ENCODE measurements around the gene COMP.
A peak's percentile ranks its signal among the peaks of the same experiment; 100 is the strongest.

COMP gene

DNA sequence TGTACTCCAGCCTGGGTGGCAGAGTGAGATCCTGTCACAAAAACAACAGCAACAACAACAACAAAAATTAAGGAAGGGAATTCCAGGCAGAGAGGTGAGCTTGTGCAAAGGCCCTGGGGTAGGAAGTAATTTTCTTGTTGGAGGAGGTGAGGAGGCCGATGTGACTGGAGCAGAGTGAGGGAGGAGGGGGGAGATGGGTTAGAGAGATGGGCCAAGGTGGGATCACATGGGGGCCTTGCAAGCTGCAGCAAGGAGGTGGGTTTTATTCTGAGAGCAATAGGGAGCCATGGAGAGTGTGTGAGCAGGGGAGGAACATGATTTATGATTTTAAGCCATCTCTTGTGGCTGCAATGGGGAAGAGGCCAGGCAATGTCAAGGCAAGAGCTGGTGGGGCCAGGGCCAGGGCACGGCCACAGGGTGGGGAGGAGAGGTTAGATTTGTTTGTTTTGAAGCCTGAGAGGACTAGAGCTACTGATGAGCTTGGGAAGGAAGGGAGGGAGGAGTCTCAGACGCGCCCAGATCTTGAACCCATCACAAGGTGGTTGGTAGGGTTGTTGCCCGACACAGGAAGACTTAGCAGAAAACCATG, 12.5 kb upstream of the COMP start:
- DNase-seq (ENCODE audit: low spot score) = no peak

DNA sequence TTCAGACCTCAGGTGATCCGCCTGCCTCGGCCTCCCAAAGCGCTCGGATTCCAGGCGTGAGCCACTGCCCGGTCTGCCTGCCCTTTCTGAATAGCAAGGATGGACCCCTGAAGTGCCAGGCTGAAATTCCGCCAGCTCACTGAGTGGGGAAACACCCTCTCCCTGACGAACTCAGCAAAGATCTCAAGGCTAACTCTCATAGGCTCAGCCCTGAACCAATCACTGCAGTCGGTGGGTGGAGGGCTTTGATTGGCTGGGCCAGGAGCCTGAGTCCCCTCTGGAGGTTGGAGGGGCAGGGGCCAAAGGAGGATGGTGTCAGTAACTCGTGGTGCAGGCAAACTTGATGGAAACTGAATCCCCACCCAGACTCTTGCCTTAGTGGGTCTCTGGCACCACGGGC, 11.2 kb upstream of the COMP start:
- no peak for DNase-seq (ENCODE audit: low spot score)

- DNase-seq (ENCODE audit: low spot score) = no peak
These were observed 9.5 kb upstream of the COMP start for GRCh38 chr19:18800636-18801035.

DNA sequence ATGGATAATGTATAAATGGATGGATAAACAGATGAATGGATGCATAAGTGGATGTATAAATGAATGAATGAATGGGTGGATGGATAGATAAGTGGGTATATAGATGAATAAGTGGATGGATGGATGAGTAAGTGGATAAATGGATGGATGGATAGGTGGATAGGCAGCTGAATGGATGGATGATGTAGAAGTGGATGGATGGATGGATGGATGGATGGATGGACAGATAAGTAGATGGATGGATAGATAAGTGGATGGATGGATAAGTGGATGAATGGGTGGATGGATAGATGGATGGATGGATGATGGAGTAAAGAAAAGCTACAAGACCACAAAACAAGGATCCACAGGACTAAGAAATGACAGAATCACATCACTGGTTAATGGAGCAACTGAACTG, 9.0 kb upstream of the COMP start:
- DNase-seq (ENCODE audit: low spot score) = no peak

DNA sequence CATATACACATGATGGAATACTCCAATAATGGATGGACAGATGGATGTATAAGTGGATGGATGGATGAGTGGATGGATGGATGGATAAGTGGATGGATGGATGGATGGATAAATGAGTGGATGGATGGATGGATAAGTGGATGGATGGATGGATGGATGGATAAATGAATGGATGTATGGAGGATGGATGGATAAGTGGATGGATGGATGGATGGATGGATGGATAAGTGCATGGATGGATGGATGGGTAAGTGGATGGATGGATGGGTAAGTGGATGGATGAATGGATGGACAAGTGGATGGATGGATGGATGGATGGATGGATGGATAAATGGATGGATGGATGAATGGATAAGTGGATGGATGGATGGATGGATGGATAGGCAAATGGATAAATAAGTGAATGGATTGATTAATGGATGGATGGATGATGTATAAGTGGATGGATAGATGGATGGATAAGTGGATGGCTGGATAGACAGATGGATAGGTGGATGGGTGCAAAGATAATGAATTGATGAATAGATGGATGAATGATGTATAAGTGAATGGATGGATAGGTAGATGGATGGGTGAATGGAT, 8.4 kb upstream of the COMP start:
- DNase-seq (ENCODE audit: low spot score) = no peak

DNA sequence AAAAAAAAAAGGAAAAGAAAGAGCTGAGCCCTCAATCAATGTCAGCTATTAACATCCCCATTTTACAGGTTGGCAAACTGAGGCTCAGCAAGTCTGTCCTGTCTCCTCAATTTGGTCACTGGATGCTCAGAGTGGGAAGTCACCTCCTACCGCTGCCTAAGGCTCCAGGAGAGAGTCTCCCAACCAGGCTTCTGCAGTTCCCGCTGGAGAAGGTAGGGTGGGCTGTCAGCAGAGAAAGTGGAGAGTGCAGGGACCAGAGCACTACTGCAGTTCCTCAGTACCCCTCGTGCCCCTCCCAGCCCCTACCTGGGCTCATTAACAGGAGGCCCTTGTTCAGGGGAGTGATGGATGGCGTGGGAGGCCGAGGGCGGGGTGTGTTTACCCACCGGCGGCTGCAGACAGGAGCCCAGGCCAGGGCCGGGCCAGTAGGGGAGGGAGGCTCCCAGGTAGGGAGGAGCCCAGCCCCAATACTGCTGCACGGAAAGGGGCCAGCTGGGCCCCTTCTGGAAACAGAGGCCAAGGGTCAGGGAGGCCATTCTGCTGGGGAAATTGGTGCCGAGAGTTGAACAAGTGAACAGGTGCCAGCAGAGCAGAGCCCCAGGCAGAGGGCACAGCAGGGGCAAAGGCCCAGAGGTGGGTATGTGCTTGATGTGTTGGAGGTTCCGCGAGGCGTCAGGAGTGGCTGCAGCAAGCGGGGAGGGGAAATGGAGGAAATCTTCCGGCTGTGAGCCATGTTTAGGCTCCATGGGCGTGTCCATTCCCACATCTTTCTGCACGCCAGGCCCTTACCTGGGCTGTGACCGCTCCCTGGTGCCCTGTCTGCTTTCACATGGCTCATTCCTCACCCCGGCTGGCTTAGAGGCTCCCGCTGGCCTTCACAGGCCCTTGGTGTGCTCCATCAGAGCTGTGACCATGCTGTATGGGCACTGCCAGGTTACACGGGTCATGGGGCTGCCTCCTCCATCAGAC, 7.6 kb upstream of the COMP start:
- no peak for DNase-seq (ENCODE audit: low spot score)

DNA sequence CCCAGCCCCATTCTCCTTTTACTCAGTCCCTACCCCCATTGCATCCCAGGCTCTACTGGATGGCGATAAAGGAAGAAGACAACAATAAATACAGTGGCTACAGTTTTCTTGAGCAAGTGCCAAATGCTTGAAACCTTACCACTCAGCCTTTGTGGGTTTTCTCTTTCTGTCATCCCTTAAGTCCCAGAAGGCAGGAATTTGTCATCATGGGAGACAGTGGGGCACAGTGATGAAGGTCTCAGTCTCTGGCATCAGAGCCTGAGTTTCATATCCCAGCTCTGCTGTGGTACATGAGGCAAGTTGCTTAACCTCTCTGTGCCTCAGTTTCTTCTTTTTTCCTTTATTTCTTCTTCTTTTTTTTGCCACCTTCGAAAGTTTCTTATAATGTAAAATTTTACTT, 5.1 kb upstream of the COMP start:
- DNase-seq (ENCODE audit: low spot score) = no peak

DNA sequence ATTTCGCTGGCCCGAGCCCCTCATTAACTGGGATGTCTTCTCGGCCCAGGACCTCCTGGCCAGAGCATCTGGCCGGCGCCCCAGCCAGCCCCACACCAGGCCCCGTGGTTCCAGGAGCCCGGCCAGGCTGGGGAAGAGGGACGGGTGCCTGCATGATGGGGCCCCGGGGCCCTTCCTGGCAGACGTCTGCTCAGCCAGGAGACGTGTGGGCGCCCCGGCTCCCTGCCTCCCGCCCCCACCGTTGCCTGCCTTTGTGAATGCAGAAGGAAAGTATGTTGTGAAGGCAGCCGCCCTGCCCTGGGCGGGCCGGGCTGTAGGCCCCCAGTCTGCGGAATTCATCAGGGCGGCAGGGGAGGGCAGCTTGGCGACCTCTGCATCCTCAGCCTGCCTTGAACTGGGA, 4.4 kb upstream of the COMP start:
- DNase-seq (ENCODE audit: low spot score) = no peak

DNA sequence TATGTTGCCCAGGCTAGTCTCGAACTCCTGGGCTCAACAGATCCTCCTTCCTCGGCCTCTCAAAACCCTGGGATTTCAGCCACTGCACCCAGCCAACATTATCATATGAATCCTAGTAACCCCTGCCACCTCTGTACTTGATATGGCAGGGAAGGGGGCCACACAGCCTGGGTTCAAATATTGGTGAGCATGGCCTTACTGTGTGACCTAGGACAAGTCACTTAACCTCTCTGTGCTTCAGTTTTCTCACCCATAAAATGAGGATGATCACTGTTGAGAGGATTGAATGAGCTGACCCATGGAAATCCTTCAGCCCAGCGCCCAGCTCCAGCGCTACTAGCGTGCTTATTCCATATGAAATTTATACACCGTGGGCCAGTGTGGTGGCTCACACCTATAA, 3.6 kb upstream of the COMP start:
- no peak for DNase-seq (ENCODE audit: low spot score)

- DNase-seq (ENCODE audit: low spot score) = no peak
These were observed 2.9 kb upstream of the COMP start for GRCh38 chr19:18794029-18794313.

- DNase-seq (ENCODE audit: low spot score) = no peak
These were observed 2.3 kb upstream of the COMP start for GRCh38 chr19:18793144-18794028.

DNA sequence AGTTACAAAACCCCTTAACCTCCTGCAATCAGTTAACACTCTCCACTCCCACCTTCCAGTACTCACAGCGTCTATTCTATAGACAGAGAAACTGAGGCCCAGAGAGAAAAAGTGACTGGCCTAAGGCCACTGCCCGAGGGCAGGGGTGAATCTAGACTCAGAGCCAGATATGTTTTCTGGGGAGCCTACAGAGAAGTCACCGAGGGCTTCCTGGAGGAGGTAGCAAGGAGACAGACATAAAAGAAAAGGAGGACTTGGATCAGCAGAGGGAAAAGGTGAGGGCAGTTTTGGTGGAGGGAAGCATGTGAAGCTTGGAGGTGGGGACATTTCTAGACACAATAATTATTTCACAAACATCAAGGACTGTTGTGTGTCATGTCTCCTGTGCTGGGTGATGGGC, 1.6 kb upstream of the COMP start:
- no peak for DNase-seq (ENCODE audit: low spot score)

DNA sequence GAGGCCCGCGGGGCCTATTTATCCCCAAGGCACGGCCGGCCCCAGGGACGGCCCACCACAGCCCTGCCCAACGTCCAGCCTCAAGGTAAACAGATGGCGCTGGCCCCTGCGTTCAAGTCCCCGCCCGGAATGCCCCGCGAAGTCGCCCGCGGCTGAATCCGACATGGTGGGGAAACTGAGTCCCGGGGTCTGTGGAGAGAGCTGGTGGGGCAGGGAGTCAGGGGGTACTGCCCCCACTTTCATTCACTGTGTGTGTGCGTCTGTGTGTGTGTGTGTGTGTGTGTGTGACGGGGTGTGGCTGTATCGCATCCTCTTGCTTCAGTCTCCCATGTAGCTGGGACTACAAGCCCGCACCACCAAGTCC, 192 bp upstream of the COMP start:
- DNase-seq (ENCODE audit: low spot score) = no peak

GRCh38 chr19:18789883-18790565, 1.1 kb downstream of the COMP start:
- no peak for DNase-seq (ENCODE audit: low spot score)

DNA sequence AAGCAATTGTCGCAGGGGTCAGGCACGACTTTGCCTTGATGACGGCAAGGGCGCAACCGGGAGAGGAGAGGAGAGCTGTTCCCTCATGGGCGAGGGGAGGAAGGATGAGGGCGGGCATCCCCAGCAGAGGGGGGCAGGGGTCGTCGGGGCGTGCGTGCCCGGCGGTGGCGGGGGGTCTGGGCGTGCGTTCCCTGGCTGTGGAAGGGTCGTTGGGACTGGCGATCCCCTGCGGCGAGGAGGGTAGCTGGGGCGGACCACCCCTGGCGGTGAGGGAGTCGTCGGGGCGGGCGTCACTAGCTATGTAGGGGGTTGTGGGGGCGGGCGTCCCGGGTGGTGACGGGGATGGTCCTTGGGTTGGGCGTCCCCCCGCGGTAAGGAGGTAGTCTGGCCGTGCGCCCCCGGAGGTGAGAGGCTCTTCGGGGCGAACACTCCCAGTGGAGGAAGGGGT, 1.7 kb downstream of the COMP start:
- no peak for DNase-seq (ENCODE audit: low spot score)

DNA sequence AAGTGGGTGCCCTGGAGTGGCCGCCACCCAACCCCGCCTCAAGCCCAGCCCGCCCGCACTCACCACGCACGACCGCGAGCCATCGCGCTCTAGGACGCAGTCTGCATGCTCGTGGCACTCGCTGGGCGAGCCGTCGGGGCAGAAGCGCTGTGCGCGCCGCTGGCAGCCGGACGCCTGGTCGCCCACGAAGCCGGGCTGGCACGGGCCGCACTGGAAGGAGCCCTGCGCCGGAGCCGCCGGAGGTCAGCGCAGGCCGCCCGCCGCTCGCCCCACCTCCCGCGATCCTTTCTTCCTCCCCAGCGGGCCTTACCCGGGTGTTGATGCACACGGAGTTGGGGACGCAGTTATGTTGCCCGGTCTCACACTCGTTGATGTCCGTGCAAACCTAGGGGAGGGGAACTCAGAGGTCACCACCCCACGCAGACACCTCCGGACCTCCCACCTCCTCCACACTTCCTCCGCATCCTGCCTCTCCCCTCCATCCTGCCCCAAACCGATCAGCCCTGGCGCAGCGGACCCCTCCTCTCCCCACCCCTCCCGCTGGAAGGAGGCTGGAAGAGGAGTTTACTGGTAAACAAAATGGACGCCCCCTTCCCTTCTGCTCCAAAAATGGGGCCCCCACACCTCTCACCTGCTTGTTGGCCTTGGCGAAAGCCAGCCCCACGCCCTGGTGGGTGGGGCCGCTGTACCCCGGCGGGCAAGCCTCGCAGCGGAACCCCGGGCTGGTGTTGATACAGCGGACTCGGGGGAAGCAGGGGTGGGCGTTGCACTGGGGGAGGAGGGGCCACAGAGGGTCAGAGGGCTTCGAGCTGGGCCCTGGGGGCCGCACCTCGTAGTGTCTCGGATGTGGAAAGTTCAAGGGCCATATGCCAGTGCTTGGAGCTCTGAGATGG, 2.3 kb downstream of the COMP start:
- no peak for DNase-seq (ENCODE audit: low spot score)

GRCh38 chr19:18785179-18786124, 5.7 kb downstream of the COMP start:
- DNase-seq (ENCODE audit: low spot score) = peak; percentile 88

GRCh38 chr19:18784786-18785120, 6.4 kb downstream of the COMP start:
- no peak for DNase-seq (ENCODE audit: low spot score)

DNA sequence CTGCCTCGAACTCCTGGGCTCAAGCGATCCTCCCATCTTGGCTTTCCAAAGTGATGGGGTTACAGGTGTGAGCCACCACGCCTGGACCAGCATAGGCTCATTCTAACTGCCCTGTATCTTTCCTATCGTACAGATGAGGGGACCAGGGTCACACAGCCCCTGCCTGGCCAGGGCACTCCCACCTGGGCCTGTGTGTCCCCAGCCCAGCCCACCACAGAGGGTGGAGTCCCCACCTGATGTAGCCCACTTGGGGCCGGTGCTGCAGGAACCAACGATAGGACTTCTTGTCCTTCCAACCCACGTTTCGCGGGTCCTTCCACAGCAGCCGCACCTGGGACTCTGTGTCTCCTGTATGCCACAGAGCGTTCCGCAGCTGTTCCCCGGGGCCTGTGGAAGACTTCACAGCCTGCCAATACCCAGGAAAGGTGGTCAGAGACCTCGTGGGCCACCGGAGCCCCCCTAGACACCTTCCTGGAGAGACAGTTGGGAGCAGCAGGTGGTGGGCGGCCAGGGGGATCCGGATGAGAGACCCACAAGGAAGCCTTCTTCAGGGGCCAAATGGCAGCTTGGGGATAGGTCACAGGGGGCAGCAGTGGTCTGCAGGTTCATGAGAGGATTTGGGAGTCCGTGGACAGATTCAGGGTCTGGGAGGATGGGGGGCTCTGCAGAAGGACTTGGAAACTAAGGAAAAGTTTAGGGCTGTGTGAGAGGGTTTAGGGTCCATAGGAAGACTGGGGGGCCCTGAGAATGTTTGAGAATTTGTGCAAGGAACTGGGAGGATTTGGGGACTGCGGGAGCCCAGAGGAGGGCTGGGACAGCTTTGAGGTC, 6.9 kb downstream of the COMP start:
- DNase-seq (ENCODE audit: low spot score) = no peak

All from NAMALWA (cell line).